SK-N-SH treated with all-trans-retinoic acid at 6 μM for 48 hours (cell line): ENCODE measurements around the gene SLC16A12.

Source experiments
- ATAC-seq: fragments of 200-7000 bp; cut with Tn5 transposase; 3 replicates; pipeline ENCODE4 v1.9.1; 2020; ENCODE audit warnings: mild to moderate bottlenecking, moderate library complexity
- BACH2 ChIP-seq: fragments of 250-450 bp; sonication (Bioruptor Pico); IDR thresholded peaks from 2 replicates; pipeline ENCODE4 v1.9.0; 2021; ENCODE audit warnings: mild to moderate bottlenecking, borderline replicate concordance
- ESRRG ChIP-seq: fragments of 250-450 bp; sonication (Bioruptor Pico); IDR thresholded peaks from 2 replicates; pipeline ENCODE4 v1.6.1; 2021; ENCODE audit warnings: mild to moderate bottlenecking
- GLIS3 ChIP-seq: fragments of 250-450 bp; sonication (Bioruptor Pico); IDR thresholded peaks from 2 replicates; pipeline ENCODE4 v1.5.0; 2020; ENCODE audit warnings: mild to moderate bottlenecking, moderate library complexity
- ISL1 ChIP-seq: fragments of 250-450 bp; sonication (Bioruptor Pico); IDR thresholded peaks from 2 replicates; pipeline ENCODE4 v2.1.2; 2022; ENCODE audit warnings: mild to moderate bottlenecking, moderate library complexity
- OSR1 ChIP-seq: fragments of 250-450 bp; sonication (Bioruptor Pico); IDR thresholded peaks from 2 replicates; pipeline ENCODE4 v1.8.0; 2022; ENCODE audit warnings: moderate library complexity, mild to moderate bottlenecking, inconsistent platforms
- PPARA ChIP-seq: fragments of 250-450 bp; sonication (Bioruptor Pico); IDR thresholded peaks from 2 replicates; pipeline ENCODE4 v1.5.0; 2020; ENCODE audit warnings: mild to moderate bottlenecking, borderline replicate concordance
- SNAI2 ChIP-seq: fragments of 250-450 bp; sonication (Bioruptor Pico); IDR thresholded peaks from 2 replicates; pipeline ENCODE4 v1.5.0; 2020; ENCODE audit warnings: mild to moderate bottlenecking, moderate library complexity
- TCF4 ChIP-seq: fragments of 250-450 bp; sonication (Bioruptor Pico); IDR thresholded peaks from 2 replicates; pipeline ENCODE4 v1.8.0; 2021; ENCODE audit warnings: mild to moderate bottlenecking, moderate library complexity, borderline replicate concordance
- TOX ChIP-seq: fragments of 250-450 bp; sonication (Bioruptor Pico); IDR thresholded peaks from 2 replicates; pipeline ENCODE4 v1.8.0; 2021; ENCODE audit warnings: mild to moderate bottlenecking, moderate library complexity, borderline replicate concordance
- TSHZ2 ChIP-seq: fragments of 250-450 bp; sonication (Bioruptor Pico); IDR thresholded peaks from 2 replicates; pipeline ENCODE4 v1.5.0; 2020; ENCODE audit warnings: mild to moderate bottlenecking, moderate library complexity
- ZC3H10 ChIP-seq: fragments of 250-450 bp; sonication (Bioruptor Pico); IDR thresholded peaks from 2 replicates; pipeline ENCODE4 v1.5.1; 2021; ENCODE audit warnings: mild to moderate bottlenecking, moderate library complexity
- ZFP3 ChIP-seq: fragments of 250-450 bp; sonication (Bioruptor Pico); IDR thresholded peaks from 2 replicates; pipeline ENCODE4 v1.5.0; 2020; ENCODE audit warnings: mild to moderate bottlenecking, moderate library complexity
- ZNF565 ChIP-seq: fragments of 450-650 bp; formaldehyde crosslinking; conservative IDR thresholded peaks from 2 replicates; pipeline ENCODE4 v1.5.0; 2020; ENCODE audit warnings: low read depth, mild to moderate bottlenecking, moderate library complexity
- ZNF70 ChIP-seq: fragments of 450-650 bp; formaldehyde crosslinking; IDR thresholded peaks from 2 replicates; pipeline ENCODE4 v1.5.0; 2020; ENCODE audit warnings: mild to moderate bottlenecking, moderate library complexity
- ZNF8 ChIP-seq: fragments of 450-650 bp; formaldehyde crosslinking; IDR thresholded peaks from 2 replicates; pipeline ENCODE4 v1.5.0; 2020; ENCODE audit warnings: mild to moderate bottlenecking, moderate library complexity
- TF ChIP-seq, protein P1 (sequence below): fragments of 250-450 bp; sonication (Bioruptor Pico); IDR thresholded peaks from 2 replicates; pipeline ENCODE4 v1.8.0; 2020; ENCODE audit warnings: mild to moderate bottlenecking, moderate library complexity, borderline replicate concordance
- TF ChIP-seq, protein P2 (sequence below): fragments of 250-450 bp; sonication (Bioruptor Pico); IDR thresholded peaks from 2 replicates; pipeline ENCODE4 v1.5.1; 2021; ENCODE audit warnings: mild to moderate bottlenecking, moderate library complexity

SLC16A12 gene

GRCh38 chr10:89574368-89574767 lies 39.0 kb upstream of the SLC16A12 start:
- ATAC-seq: no peak
- peak; percentile 10; the same call in 1 of the 2 replicates for TF ChIP-seq ISL1
- no peak for TF ChIP-seq ZNF8
- TF ChIP-seq ZFP3 (CRISPR knock-in tag): no peak

GRCh38 chr10:89567576-89568245 lies 32.3 kb upstream of the SLC16A12 start:
- no peak for ATAC-seq

GRCh38 chr10:89566992-89567391 lies 31.6 kb upstream of the SLC16A12 start:
- ATAC-seq: no peak
- TF ChIP-seq, protein P1, sequence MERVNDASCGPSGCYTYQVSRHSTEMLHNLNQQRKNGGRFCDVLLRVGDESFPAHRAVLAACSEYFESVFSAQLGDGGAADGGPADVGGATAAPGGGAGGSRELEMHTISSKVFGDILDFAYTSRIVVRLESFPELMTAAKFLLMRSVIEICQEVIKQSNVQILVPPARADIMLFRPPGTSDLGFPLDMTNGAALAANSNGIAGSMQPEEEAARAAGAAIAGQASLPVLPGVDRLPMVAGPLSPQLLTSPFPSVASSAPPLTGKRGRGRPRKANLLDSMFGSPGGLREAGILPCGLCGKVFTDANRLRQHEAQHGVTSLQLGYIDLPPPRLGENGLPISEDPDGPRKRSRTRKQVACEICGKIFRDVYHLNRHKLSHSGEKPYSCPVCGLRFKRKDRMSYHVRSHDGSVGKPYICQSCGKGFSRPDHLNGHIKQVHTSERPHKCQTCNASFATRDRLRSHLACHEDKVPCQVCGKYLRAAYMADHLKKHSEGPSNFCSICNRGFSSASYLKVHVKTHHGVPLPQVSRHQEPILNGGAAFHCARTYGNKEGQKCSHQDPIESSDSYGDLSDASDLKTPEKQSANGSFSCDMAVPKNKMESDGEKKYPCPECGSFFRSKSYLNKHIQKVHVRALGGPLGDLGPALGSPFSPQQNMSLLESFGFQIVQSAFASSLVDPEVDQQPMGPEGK (CRISPR knock-in tag): no peak
- no peak for TF ChIP-seq SNAI2 (CRISPR knock-in tag)
- no peak for TF ChIP-seq ZNF565
- TF ChIP-seq GLIS3 (CRISPR knock-in tag): no peak
- TF ChIP-seq ZC3H10 (CRISPR knock-in tag): no peak
- no peak for TF ChIP-seq TOX (CRISPR knock-in tag)
- TF ChIP-seq ZNF70 (CRISPR knock-in tag): no peak
- TF ChIP-seq, protein P2, sequence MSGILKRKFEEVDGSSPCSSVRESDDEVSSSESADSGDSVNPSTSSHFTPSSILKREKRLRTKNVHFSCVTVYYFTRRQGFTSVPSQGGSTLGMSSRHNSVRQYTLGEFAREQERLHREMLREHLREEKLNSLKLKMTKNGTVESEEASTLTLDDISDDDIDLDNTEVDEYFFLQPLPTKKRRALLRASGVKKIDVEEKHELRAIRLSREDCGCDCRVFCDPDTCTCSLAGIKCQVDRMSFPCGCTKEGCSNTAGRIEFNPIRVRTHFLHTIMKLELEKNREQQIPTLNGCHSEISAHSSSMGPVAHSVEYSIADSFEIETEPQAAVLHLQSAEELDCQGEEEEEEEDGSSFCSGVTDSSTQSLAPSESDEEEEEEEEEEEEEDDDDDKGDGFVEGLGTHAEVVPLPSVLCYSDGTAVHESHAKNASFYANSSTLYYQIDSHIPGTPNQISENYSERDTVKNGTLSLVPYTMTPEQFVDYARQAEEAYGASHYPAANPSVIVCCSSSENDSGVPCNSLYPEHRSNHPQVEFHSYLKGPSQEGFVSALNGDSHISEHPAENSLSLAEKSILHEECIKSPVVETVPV (CRISPR knock-in tag): no peak
- TF ChIP-seq ZNF8: no peak
- TF ChIP-seq ESRRG (CRISPR knock-in tag): no peak
- no peak for TF ChIP-seq ISL1
- TF ChIP-seq PPARA (CRISPR knock-in tag): no peak
- no peak for TF ChIP-seq TSHZ2 (CRISPR knock-in tag)

More at GRCh38 chr10:89567576-89568245, 32.3 kb upstream of the SLC16A12 start:
- TF ChIP-seq PPARA (CRISPR knock-in tag): no peak
- TF ChIP-seq ZFP3 (CRISPR knock-in tag): no peak
- no peak for TF ChIP-seq TSHZ2 (CRISPR knock-in tag)
- TF ChIP-seq, protein P1 (CRISPR knock-in tag): no peak
- no peak for TF ChIP-seq TCF4 (CRISPR knock-in tag)
- no peak for TF ChIP-seq BACH2
- no peak for TF ChIP-seq OSR1 (CRISPR knock-in tag)
- no peak for TF ChIP-seq ZNF565
